ENCODE measurements around the gene AGAP1. TPM values are rescaled to one million over a fixed set of nuclear protein-coding genes. Genes with fewer than 3 reads are reported as not detected.

AGAP1 gene
- total RNA-seq, 1 donor from 2014 or later, result 33.4 TPM

DNA sequence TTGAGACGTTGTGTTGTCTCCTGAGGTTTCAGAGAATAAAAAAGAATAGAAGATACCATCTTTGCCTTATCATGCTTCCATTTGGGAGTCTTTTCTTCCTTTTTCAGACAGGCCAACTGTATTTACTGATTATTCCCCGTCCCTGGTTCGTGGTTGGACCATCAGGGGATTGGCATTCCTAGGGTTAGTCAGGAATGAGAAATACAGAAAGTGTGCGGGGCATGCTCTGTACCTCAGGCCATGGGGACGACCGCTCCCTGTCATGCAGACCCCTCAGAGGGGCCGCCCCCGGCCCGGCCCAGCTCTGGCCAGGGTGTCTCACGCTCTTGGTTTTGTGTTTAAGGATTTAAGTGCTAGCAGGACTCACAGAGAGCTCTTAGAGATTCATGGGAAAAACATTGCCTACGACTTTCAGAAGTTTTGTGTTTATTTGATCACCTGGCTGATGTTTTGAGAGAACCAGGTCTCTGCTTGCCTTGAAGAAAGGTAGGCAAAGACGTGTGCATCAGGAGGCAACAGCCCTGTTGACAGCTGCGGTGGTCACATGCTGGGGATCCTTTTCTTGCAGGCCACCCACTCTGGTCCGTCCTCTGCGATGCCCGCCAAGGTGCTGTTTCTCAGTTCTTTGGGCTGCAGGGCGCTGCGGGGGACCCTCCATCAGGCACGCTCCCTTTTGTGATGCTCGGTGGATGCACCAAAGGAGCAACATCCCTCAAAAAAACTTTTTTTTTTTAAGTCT lies 317.8 kb downstream of the AGAP1 start:
- Histone ChIP-seq H3K4me1 (no peaks in the 10 kb centered on the region), H3K4me3 (no peak overlapping the region), H3K36me3 (peaks cover 36% of the 10 kb centered on the region), H3K27ac (no peak overlapping the region), H3K9me3 (no peaks in the 10 kb centered on the region), H3K27me3 (no peaks in the 10 kb centered on the region)
- TF ChIP-seq, protein P1, sequence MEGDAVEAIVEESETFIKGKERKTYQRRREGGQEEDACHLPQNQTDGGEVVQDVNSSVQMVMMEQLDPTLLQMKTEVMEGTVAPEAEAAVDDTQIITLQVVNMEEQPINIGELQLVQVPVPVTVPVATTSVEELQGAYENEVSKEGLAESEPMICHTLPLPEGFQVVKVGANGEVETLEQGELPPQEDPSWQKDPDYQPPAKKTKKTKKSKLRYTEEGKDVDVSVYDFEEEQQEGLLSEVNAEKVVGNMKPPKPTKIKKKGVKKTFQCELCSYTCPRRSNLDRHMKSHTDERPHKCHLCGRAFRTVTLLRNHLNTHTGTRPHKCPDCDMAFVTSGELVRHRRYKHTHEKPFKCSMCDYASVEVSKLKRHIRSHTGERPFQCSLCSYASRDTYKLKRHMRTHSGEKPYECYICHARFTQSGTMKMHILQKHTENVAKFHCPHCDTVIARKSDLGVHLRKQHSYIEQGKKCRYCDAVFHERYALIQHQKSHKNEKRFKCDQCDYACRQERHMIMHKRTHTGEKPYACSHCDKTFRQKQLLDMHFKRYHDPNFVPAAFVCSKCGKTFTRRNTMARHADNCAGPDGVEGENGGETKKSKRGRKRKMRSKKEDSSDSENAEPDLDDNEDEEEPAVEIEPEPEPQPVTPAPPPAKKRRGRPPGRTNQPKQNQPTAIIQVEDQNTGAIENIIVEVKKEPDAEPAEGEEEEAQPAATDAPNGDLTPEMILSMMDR (IDR thresholded peaks at IDR 0.05), result no peak
- ATAC-seq (no peak), DNase-seq (no peak)
- intact Hi-C loops (cut with DNase I), result no loop called here

DNA sequence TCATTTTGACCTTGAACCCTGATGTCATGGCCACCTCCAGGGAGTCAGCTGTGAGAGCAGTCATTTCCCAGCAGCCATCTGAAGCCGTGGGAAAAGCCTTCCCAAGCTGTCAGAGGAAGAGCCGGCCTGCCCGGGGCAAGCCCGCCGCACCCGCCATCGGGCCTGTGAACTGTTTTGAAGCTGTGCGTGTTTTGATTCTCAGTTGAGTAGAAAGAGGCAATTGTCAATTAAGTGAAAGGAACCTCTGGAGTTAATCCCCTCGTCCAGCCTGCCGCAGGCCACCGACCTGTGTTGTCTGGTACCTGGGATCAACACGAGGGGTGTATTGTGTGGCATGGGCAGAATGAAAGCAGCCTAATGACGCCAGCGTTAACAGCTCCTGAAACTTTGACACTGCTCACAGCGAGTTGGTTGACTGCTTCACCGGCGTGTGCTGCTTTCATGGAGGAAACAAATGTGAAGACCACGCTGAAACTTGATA lies 318.4 kb downstream of the AGAP1 start:
- no peaks in the 10 kb centered on the region for H3K4me1 ChIP-seq
- TF ChIP-seq, protein P1 (IDR thresholded peaks at IDR 0.05), result no peak
- intact Hi-C loops (cut with DNase I), result no loop called here
- no peaks in the 10 kb centered on the region for H3K27me3 ChIP-seq
- no peaks in the 10 kb centered on the region for H3K9me3 ChIP-seq
- no peak overlapping the region for H3K27ac ChIP-seq
- no peak for ATAC-seq
- DNase-seq, result no peak
- no peak overlapping the region for H3K4me3 ChIP-seq
- H3K36me3 ChIP-seq, result peaks cover 34% of the 10 kb centered on the region

DNA sequence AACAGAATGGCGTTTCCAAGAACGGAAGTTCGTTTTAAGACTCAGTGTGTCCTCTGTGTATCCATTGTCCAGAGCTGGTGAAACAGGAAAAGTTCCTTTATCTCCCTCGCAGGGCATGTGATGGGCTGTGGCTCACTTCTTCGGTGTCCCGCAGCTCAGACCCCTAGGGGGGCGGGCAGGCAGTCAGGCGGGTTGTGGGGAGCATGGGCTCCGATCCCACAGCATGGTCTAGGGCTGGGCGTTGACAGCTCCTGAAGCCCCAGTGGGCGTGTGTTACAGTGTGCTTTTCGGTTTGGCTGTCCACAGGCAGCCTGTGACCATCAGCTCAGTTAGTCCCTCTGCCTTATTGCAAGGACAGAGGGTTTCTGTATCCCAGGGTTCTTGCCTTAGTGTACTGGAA lies 319.6 kb downstream of the AGAP1 start:
- DNase-seq (no peak), ATAC-seq (peak; percentile 13)
- peaks cover 23% of the 10 kb centered on the region for H3K36me3 ChIP-seq
- H3K4me3 ChIP-seq, result no peak overlapping the region
- no peaks in the 10 kb centered on the region for H3K4me1 ChIP-seq
- no peak overlapping the region for H3K27ac ChIP-seq
- H3K9me3 ChIP-seq, result no peaks in the 10 kb centered on the region
- TF ChIP-seq, protein P1 (IDR thresholded peaks at IDR 0.05), result no peak
- H3K27me3 ChIP-seq, result no peaks in the 10 kb centered on the region
- intact Hi-C loops (cut with DNase I), result no loop called here

DNA sequence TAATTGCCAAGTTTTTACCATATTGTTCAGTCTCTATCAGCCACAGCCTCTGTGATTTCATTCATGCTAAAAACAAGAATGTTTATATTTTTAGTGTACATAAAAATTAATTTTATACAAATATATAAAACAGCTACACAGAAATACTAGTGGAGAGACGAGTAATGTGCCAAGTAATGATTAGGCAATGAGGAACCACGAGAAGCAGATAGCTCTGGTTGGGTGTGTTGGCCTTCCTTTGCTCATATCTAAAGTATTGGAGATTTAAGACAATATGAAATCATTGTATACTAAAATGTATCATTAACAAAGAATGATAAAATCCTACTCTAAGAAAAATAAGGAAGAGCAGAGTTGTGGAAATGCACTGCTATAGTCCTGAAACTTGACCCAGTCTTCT lies 326.7 kb downstream of the AGAP1 start:
- intact Hi-C loops (cut with DNase I), result no loop called here
- no peak overlapping the region for H3K4me3 ChIP-seq
- no peaks in the 10 kb centered on the region for H3K4me1 ChIP-seq
- TF ChIP-seq, protein P1 (IDR thresholded peaks at IDR 0.05), result no peak
- H3K9me3 ChIP-seq, result no peaks in the 10 kb centered on the region
- DNase-seq (no peak), ATAC-seq (no peak)
- no peaks in the 10 kb centered on the region for H3K27me3 ChIP-seq
- no peak overlapping the region for H3K27ac ChIP-seq
- no peaks in the 10 kb centered on the region for H3K36me3 ChIP-seq

DNA sequence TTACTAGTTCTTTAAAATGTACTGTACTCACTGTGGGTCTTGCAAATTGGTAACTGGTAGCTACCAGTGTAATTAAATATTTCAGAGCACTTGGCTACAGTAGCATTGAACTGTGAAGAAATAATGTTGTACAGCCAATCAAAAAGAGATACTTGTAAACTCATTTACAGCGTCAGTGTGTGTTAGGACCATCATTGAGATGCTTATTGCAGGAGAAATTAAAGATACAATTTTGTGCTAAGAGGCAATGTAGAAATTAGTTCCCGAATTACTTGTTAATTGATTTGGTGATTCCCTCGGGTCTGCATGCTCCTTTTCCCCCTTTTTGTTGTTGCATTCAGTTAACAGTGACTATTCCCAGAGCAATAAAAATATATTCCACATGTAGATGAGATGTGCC lies 330.5 kb downstream of the AGAP1 start:
- no peaks in the 10 kb centered on the region for H3K36me3 ChIP-seq
- intact Hi-C loops (cut with DNase I), result no loop called here
- TF ChIP-seq, protein P1 (IDR thresholded peaks at IDR 0.05), result no peak
- H3K27ac ChIP-seq, result no peak overlapping the region
- H3K27me3 ChIP-seq, result no peaks in the 10 kb centered on the region
- no peak overlapping the region for H3K4me3 ChIP-seq
- no peaks in the 10 kb centered on the region for H3K4me1 ChIP-seq
- no peak for ATAC-seq
- no peaks in the 10 kb centered on the region for H3K9me3 ChIP-seq
- no peak for DNase-seq
